HepG2 (cell line): ENCODE results near the gene CLCN4. TPM values are rescaled to one million over a fixed set of nuclear protein-coding genes. Genes with fewer than 3 reads are reported as not detected.

Experiments used
- ATAC-seq: fragments of 200-7000 bp; cut with Tn5 transposase; 3 replicates; pipeline ENCODE4 v1.9.1; 2020; ENCODE audit warnings: mild to moderate bottlenecking, moderate library complexity
- BruUV-seq: library from RNA; stranded (reverse); fragments of 400-500 nt; replicated peaks from 2 replicates; lab custom pipeline; 2021; lab: Mats Ljungman, UMichigan
- CTCF ChIA-PET: fragments of 300-600 bp; formaldehyde crosslinking; extraction: SDS; loops from one replicate; lab custom pipeline; 2021; ENCODE audit warnings: low total read pairs, inconsistent platforms, low intra/inter-chr PET ratio; lab: Yijun Ruan, JAX
- POLR2A ChIA-PET: fragments of 350-600 bp; sonication (Branson Sonifier 250); formaldehyde crosslinking; loops from one replicate; lab custom pipeline; 2020; ENCODE audit warnings: antibody characterized with exemption, inconsistent platforms; lab: Yijun Ruan, JAX
- DNase-seq: peaks from one replicate; pipeline ENCODE4 v3.0.0-alpha.2; 2015; ENCODE audit warnings: low spot score
- FAIRE-seq: peaks from 3 replicates; lab custom pipeline; 2011; peaks lifted over from hg19 to GRCh38; lab: Jason Lieb, UNC
- H2AFZ ChIP-seq: one replicate; pipeline ENCODE4 v1.6.1; 2011; ENCODE audit warnings: low read length, inconsistent platforms
- H3K27ac ChIP-seq: fragments of 300-600 bp; 3 replicates; pipeline ENCODE4 v1.8.0; 2011; ENCODE audit warnings: mixed run types, mild to moderate bottlenecking, mixed read lengths, low read length, inconsistent platforms; ENCODE audit not compliant: insufficient read depth; ENCODE audit errors: extremely low read length
- H3K27me3 ChIP-seq, 2 experiments: fragments of 200-600 bp in 1 of 2; 2 replicates in 1 of 2; 3 replicates in 1 of 2; pipeline versions ENCODE4 v1.6.0 to v1.8.0; 2011; ENCODE audit warnings: low read length in 2 of 2, mild to moderate bottlenecking in 2 of 2, moderate library complexity in 2 of 2, inconsistent platforms in 1 of 2; ENCODE audit not compliant: insufficient read depth in 2 of 2, control insufficient read depth in 1 of 2
- H3K36me3 ChIP-seq, 2 experiments: fragments of 200-600 bp in 1 of 2; replicated peaks in 1 of 2; 2 replicates in 1 of 2; 3 replicates in 1 of 2; pipeline versions ENCODE4 v1.5.1 to v1.8.0; 2011; ENCODE audit warnings: low read length in 2 of 2, inconsistent platforms in 1 of 2; ENCODE audit not compliant: insufficient read depth in 2 of 2, control insufficient read depth in 1 of 2
- H3K4me1 ChIP-seq: 2 replicates; pipeline ENCODE4 v1.5.1; 2012; ENCODE audit warnings: low read length, inconsistent platforms; ENCODE audit not compliant: insufficient read depth
- H3K4me2 ChIP-seq: 2 replicates; pipeline ENCODE4 v1.6.0; 2011; ENCODE audit warnings: low read depth, low read length, inconsistent platforms
- H3K4me3 ChIP-seq, 3 experiments: fragments of 200-600 bp in 1 of 3; sonication (generic), shearing (Covaris generic) in 1 of 3; replicated peaks in 1 of 3; 2 replicates each; pipeline ENCODE4 v1.5.1; 2011 to 2016; ENCODE audit warnings: low read length in 3 of 3, inconsistent platforms in 2 of 3, low read depth in 2 of 3, mild to moderate bottlenecking in 2 of 3, control low read depth in 1 of 3, mixed read lengths in 1 of 3; ENCODE audit not compliant: insufficient read depth in 1 of 3
- H3K79me2 ChIP-seq: one replicate; pipeline ENCODE4 v1.6.1; 2011; ENCODE audit warnings: low read length, inconsistent platforms; ENCODE audit not compliant: insufficient read depth
- H3K9ac ChIP-seq: 2 replicates; pipeline ENCODE4 v1.6.0; 2011; ENCODE audit warnings: mild to moderate bottlenecking, low read depth, low read length, inconsistent platforms; ENCODE audit not compliant: insufficient read depth
- H3K9me3 ChIP-seq: 2 replicates; pipeline ENCODE4 v1.5.1; 2012; ENCODE audit warnings: mild to moderate bottlenecking, low read length
- H4K20me1 ChIP-seq: 2 replicates; pipeline ENCODE4 v1.6.0; 2011; ENCODE audit warnings: inconsistent platforms, mild to moderate bottlenecking, low read length, moderate library complexity; ENCODE audit not compliant: insufficient read depth
- ATM ChIP-seq: fragments of 450-650 bp; IDR thresholded peaks from 2 replicates; pipeline ENCODE4 v1.7.1; 2017; ENCODE audit warnings: mild to moderate bottlenecking, borderline replicate concordance
- MED8 ChIP-seq: sonication (generic); formaldehyde crosslinking; IDR thresholded peaks from 2 replicates; pipeline ENCODE4 v1.8.1; 2023; ENCODE audit warnings: mild to moderate bottlenecking, missing genetic modification reagents; ENCODE audit not compliant: insufficient replicate concordance
- MTERF4 ChIP-seq: sonication (generic); formaldehyde crosslinking; IDR thresholded peaks from 2 replicates; pipeline ENCODE4 v1.8.0; 2023; ENCODE audit warnings: mild to moderate bottlenecking, missing genetic modification reagents
- PPARG ChIP-seq: conservative IDR thresholded peaks from 2 replicates; pipeline ENCODE4 v1.6.1; 2016; ENCODE audit warnings: missing biosample characterization, missing genetic modification reagents
- PRMT3 ChIP-seq: sonication (generic); formaldehyde crosslinking; IDR thresholded peaks from 2 replicates; pipeline ENCODE4 v1.8.1; 2022; ENCODE audit warnings: low read depth, mild to moderate bottlenecking, moderate library complexity, missing genetic modification reagents, borderline replicate concordance
- SMC3 ChIP-seq: IDR thresholded peaks from 2 replicates; pipeline ENCODE4 v1.6.1; 2011; ENCODE audit warnings: low read length, improper control_type of control experiment
- SP4 ChIP-seq: sonication (generic); formaldehyde crosslinking; IDR thresholded peaks from 2 replicates; pipeline ENCODE4 v1.8.1; 2023; ENCODE audit warnings: mild to moderate bottlenecking, missing genetic modification reagents
- ZNF232 ChIP-seq: sonication (generic); formaldehyde crosslinking; IDR thresholded peaks from 2 replicates; pipeline ENCODE4 v1.4.0; 2020; ENCODE audit warnings: missing genetic modification reagents, borderline replicate concordance
- ZNF296 ChIP-seq: sonication (generic); formaldehyde crosslinking; conservative IDR thresholded peaks from 2 replicates; pipeline ENCODE4 v1.5.0; 2020; ENCODE audit warnings: mild to moderate bottlenecking, missing genetic modification reagents
- ZNF569 ChIP-seq: sonication (generic); formaldehyde crosslinking; IDR thresholded peaks from 2 replicates; pipeline ENCODE4 v1.5.0; 2020; ENCODE audit warnings: mild to moderate bottlenecking, missing genetic modification reagents, moderate library complexity, borderline replicate concordance
- WGBS: methylation state at CpG from one replicate; pipeline ENCODE4 v1.1.6; 2017; ENCODE audit warnings: low lambda C conversion rate; 5-methylcytosine and 5-hydroxymethylcytosine counted together
- in situ Hi-C: cut with HindIII; loops from 2 replicates; pipeline ENCODE4 v1.10.0; 2017; ENCODE audit warnings: low pct_unique_long_range_greater_than_20kb; ENCODE audit not compliant: extremely low pct_ligation_motif_present
- intact Hi-C: fragments of 100-400 bp; cut with micrococcal nuclease; formaldehyde crosslinking; loops from one replicate; pipeline ENCODE4 v1.10.0; 2022; ENCODE audit not compliant: unreplicated experiment
- polyA plus RNA-seq, 8 experiments: library from polyadenylated mRNA; depleted of rRNA in 3 of 8; stranded (reverse) in 7 of 8; unstranded in 1 of 8; fragments of >200 nt; fragmentation: Illumina TruSeq in 4 of 8; extraction: Trizol in 4 of 8; gene quantifications; 2 replicates each; pipeline versions ENCODE4 v1.2.1 to v1.2.3, GENCODE V29; 2011 to 2016; ENCODE audit warnings: low read depth in 4 of 8, missing spikeins in 1 of 8, mixed read lengths in 1 of 8; ENCODE audit not compliant: insufficient read depth in 1 of 8
- total RNA-seq, 5 experiments: library from RNA; depleted of rRNA; stranded (reverse); fragments of >200 nt; fragmentation: Illumina TruSeq; extraction: Trizol; gene quantifications; 2 replicates each; pipeline ENCODE4 v1.2.3, GENCODE V29; 2016; ENCODE audit warnings: low read depth in 1 of 5

CLCN4 gene
- total and polyA plus RNA-seq, 2 of the 13 experiments (the other 11 are each of a cell fraction or from before 2014, with no cell fraction given) = 1.8 to 2.5 TPM

- Histone ChIP-seq H3K79me2 (no peaks in the 10 kb centered on the region), H3K4me1 (peaks cover 10% of the 10 kb centered on the region), H3K9me3 (no peaks in the 10 kb centered on the region), H3K9ac (no peak overlapping the region), H4K20me1 (no peaks in the 10 kb centered on the region)
- POLR2A ChIA-PET = no interaction called here
- FAIRE-seq = no peak
- TF ChIP-seq PPARG (no peak), MTERF4 (CRISPR knock-in tag) (no peak), PRMT3 (CRISPR knock-in tag) (no peak)
- TF ChIP-seq, all 625 proteins: peak for 0
- DNase-seq (no peak), ATAC-seq (no peak)
- Histone ChIP-seq H3K27ac (no peak overlapping the region), H3K36me3 (no peaks in the 10 kb centered on the region), H3K4me3 (no peak overlapping the region), H3K27me3 (no peaks in the 10 kb centered on the region), H3K4me2 (no peak overlapping the region), H2AFZ (no peak overlapping the region)
- BruUV-seq = no TSS peak
- intact Hi-C loops (loop anchor here (5.0 kb wide), 1 partner anchor 404 kb away; no protein-coding TSS in a partner anchor), in situ Hi-C loops (loop anchor here (5.0 to 10.0 kb wide), 3 partner anchors 141 to 939 kb away; no protein-coding TSS in a partner anchor)
- CTCF ChIA-PET = no interaction called here
These were observed 36.8 kb downstream of the CLCN4 start for GRCh38 chrX:10193587-10193986.

GRCh38 chrX:10195425-10195824 lies 38.6 kb downstream of the CLCN4 start:
- 84% methylated on average over 4 of the region's 4 CpGs for WGBS
- Histone ChIP-seq H3K36me3 (no peaks in the 10 kb centered on the region), H3K4me2 (no peak overlapping the region), H3K9me3 (no peaks in the 10 kb centered on the region), H3K4me3 (no peak overlapping the region), H2AFZ (no peak overlapping the region), H3K79me2 (no peaks in the 10 kb centered on the region), H3K27ac (no peak overlapping the region), H4K20me1 (no peaks in the 10 kb centered on the region), H3K9ac (no peak overlapping the region), H3K4me1 (0 out of 2 replicates have a peak, but pooled peaks cover under 1% of the 10 kb centered on the region), H3K27me3 (no peaks in the 10 kb centered on the region)
- FAIRE-seq = no peak
- BruUV-seq = no TSS peak
- intact Hi-C loops = no loop called here
- in situ Hi-C loops = loop anchor here (10.0 kb wide), 2 partner anchors 139 to 909 kb away; no protein-coding TSS in a partner anchor
- CTCF ChIA-PET = no interaction called here
- DNase-seq = no peak
- ATAC-seq = no peak
- POLR2A ChIA-PET = no interaction called here
- TF ChIP-seq ZNF296 (no peak), MED8 (CRISPR knock-in tag) (no peak), ZNF232 (CRISPR knock-in tag) (no peak), SP4 (CRISPR knock-in tag) (no peak), ATM (no peak), ZNF569 (CRISPR knock-in tag) (no peak), SMC3 (no peak)
